KMS-11 (cell line): ENCODE measurements around the gene FRK.
"Not testable (repeated sequence)": the region's sequence is repeated elsewhere in the genome, so short reads cannot be mapped to it uniquely, and the experiment has no call there.

Experiments used
- H2AFZ ChIP-seq: fragments of 200-600 bp; sonication (generic); 2 replicates; pipeline ENCODE4 v1.6.1; 2016; ENCODE audit warnings: antibody characterized with exemption, mixed run types, low read depth
- H3K27ac ChIP-seq: fragments of 200-600 bp; sonication (generic); 2 replicates; pipeline ENCODE4 v1.6.1; 2016; ENCODE audit warnings: mild to moderate bottlenecking, mixed run types
- H3K27me3 ChIP-seq: fragments of 200-600 bp; sonication (generic); 2 replicates; pipeline ENCODE4 v1.6.1; 2017; ENCODE audit warnings: mild to moderate bottlenecking, low read depth, mixed run types, moderate library complexity; ENCODE audit not compliant: insufficient read depth
- H3K36me3 ChIP-seq: fragments of 200-600 bp; sonication (generic); 2 replicates; pipeline ENCODE4 v1.6.1; 2017; ENCODE audit warnings: mild to moderate bottlenecking, mixed run types; ENCODE audit not compliant: insufficient read depth
- H3K4me1 ChIP-seq: fragments of 200-600 bp; sonication (generic); 2 replicates; pipeline ENCODE4 v1.6.1; 2016; ENCODE audit warnings: mild to moderate bottlenecking, low read depth, mixed run types; ENCODE audit not compliant: poor library complexity, severe bottlenecking
- H3K4me2 ChIP-seq: fragments of 200-600 bp; sonication (generic); 2 replicates; pipeline ENCODE4 v1.7.0; 2016; ENCODE audit warnings: mild to moderate bottlenecking, mixed run types
- H3K4me3 ChIP-seq: fragments of 200-600 bp; sonication (generic); IDR thresholded peaks from 2 replicates; pipeline ENCODE4 v1.6.1; 2017; ENCODE audit warnings: low read depth, low read length, mixed read lengths; ENCODE audit not compliant: insufficient read depth
- H3K79me2 ChIP-seq: fragments of 200-600 bp; sonication (generic); 2 replicates; pipeline ENCODE4 v1.6.1; 2016; ENCODE audit warnings: low read depth, mixed run types; ENCODE audit not compliant: insufficient read depth
- H3K9ac ChIP-seq: fragments of 200-600 bp; sonication (generic); 2 replicates; pipeline ENCODE4 v1.6.1; 2016; ENCODE audit warnings: mild to moderate bottlenecking, mixed run types
- H4K20me1 ChIP-seq: fragments of 200-600 bp; sonication (generic); 2 replicates; pipeline ENCODE4 v1.6.1; 2016; ENCODE audit warnings: mild to moderate bottlenecking, mixed run types; ENCODE audit not compliant: insufficient read depth
- TF ChIP-seq, protein P1 (sequence below): fragments of 200-600 bp; sonication (generic); conservative IDR thresholded peaks from 2 replicates; pipeline ENCODE4 v1.6.1; 2017; ENCODE audit warnings: low read depth, mild to moderate bottlenecking, antibody characterized with exemption, low read length, moderate library complexity, mixed read lengths

Gene FRK

DNA sequence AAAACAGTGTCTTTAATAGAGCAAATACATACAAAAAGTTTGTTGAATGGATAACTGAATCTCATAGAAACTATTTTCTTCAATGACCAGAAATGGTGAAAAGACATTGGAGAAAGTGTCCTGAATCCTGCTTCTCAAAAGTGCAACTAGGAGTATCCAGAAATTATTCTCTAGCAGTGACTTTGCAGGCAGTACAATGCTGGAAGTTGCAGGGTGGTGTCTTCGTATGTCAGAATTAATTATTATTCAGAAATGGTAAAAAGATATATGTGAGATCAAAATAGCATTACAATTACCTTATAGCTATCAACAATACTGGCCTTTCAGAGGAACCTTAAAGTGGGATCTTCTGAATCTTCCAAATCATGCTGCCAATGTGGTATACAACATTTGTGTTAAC, 10.0 kb downstream of the FRK start:
- no peak overlapping the region for H2AFZ ChIP-seq
- no peaks in the 10 kb centered on the region for H3K27me3 ChIP-seq
- H4K20me1 ChIP-seq: no peaks in the 10 kb centered on the region
- H3K79me2 ChIP-seq: no peaks in the 10 kb centered on the region
- H3K27ac ChIP-seq: no peak overlapping the region
- H3K36me3 ChIP-seq: no peaks in the 10 kb centered on the region
- H3K9ac ChIP-seq: no peak overlapping the region
- TF ChIP-seq, protein P1, sequence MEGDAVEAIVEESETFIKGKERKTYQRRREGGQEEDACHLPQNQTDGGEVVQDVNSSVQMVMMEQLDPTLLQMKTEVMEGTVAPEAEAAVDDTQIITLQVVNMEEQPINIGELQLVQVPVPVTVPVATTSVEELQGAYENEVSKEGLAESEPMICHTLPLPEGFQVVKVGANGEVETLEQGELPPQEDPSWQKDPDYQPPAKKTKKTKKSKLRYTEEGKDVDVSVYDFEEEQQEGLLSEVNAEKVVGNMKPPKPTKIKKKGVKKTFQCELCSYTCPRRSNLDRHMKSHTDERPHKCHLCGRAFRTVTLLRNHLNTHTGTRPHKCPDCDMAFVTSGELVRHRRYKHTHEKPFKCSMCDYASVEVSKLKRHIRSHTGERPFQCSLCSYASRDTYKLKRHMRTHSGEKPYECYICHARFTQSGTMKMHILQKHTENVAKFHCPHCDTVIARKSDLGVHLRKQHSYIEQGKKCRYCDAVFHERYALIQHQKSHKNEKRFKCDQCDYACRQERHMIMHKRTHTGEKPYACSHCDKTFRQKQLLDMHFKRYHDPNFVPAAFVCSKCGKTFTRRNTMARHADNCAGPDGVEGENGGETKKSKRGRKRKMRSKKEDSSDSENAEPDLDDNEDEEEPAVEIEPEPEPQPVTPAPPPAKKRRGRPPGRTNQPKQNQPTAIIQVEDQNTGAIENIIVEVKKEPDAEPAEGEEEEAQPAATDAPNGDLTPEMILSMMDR: no peak
- no peaks in the 10 kb centered on the region for H3K4me1 ChIP-seq
- no peak overlapping the region for H3K4me3 ChIP-seq
- H3K4me2 ChIP-seq: no peak overlapping the region

DNA sequence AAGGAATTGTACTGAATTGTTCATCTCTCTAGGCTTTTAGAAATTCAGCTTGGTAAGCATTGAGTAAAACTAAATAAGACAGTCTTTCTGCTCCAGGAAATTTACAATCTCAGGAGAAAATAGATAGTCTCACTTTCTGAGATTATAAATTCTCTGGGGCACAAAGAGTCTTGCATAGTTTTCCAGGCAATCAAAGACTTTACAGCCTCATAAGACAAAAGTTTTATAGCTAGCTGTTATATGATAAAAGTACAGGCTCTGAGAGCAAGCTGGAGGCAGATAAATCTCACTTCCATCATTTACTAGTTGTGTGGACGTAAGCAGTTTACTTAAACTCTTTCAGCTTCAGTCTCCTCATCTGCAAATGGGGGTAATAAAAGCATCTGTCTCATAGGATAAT, 11.4 kb downstream of the FRK start:
- H3K27me3 ChIP-seq: no peaks in the 10 kb centered on the region
- H4K20me1 ChIP-seq: no peaks in the 10 kb centered on the region
- no peak overlapping the region for H3K9ac ChIP-seq
- H3K4me3 ChIP-seq: no peak overlapping the region
- H2AFZ ChIP-seq: no peak overlapping the region
- H3K27ac ChIP-seq: no peak overlapping the region
- H3K4me1 ChIP-seq: no peaks in the 10 kb centered on the region
- H3K4me2 ChIP-seq: no peak overlapping the region
- no peaks in the 10 kb centered on the region for H3K79me2 ChIP-seq
- H3K36me3 ChIP-seq: no peaks in the 10 kb centered on the region
- TF ChIP-seq, protein P1: no peak

DNA sequence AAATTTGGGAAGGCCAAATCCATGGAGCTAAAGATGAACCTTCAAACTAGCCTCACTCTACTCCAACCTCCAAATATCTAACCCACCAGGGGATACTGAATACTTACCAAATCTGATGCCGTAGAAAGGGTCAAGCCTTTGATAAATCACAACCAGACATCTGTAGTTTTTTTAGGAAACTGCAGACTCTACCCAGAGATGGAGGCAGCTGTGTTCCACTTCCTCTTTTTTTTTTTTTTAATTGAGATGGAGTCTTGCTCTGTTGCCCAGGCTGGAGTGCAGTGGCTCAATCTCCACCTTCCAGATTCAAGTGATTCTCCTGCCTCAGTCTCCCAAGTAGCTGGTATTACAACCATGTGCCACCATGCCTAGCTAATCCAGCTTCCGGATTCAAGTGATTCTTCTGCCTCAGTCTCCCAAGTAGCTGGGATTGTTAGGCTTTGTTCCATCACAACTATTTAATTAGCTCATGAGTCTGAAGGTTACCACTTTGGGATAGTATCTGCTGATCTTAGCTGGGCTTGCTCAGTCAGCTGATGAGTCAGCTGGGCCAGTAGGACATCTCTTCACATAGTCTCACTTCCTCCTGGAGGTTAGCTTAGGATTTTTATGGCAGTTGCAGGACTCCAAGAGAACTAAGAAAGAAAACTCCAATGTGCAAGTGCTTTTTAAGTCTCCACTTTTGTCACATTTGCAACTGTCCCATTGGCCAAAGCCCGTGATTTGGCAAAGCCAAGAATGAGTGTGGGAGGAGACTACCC, 13.3 kb downstream of the FRK start:
- Histone ChIP-seq H3K27me3 (no peaks in the 10 kb centered on the region), H3K79me2 (no peaks in the 10 kb centered on the region), H3K9ac (no peak overlapping the region), H3K4me1 (no peaks in the 10 kb centered on the region), H3K36me3 (no peaks in the 10 kb centered on the region), H2AFZ (no peak overlapping the region), H3K4me2 (no peak overlapping the region), H3K4me3 (no peak overlapping the region), H3K27ac (no peak overlapping the region), H4K20me1 (no peaks in the 10 kb centered on the region)
- TF ChIP-seq, protein P1: no peak

DNA sequence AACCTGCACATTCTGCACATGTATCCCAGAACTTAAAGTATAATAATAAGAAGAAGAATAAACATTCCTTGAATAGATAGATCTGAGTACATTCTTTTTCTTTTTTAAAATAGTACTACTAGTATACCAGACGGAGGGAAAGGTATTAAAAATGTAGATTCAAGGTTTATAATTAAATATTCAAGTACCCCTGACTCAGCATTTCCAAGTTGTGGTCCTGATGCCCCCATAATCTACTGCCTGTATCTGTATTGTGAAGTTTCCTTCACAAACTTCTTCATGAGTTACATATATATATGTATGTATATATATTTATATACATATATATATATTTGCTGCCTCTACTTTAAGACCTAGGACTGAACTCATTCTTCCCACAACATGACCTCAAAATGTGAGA, 14.0 kb downstream of the FRK start:
- H3K36me3 ChIP-seq: no peaks in the 10 kb centered on the region

DNA sequence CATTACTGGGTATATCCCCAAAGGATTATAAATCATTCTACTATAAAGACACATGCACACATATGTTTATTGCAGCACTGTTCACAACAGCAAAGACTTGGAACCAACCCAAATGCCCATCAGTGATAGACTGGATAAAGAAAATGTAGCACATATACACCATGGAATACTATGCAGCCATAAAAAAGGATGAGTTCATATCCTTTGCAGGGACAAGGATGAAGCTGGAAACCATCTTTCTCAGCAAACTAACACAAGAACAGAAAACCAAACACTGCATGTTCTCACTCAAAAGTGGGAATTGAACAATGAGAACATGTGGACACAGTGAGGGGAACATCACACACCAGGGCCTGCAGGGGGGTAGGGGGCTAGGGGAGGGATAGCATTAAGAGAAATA, 14.4 kb downstream of the FRK start:
- not testable (repeated sequence) for H3K4me3 ChIP-seq, H3K27me3 ChIP-seq, H3K79me2 ChIP-seq, H2AFZ ChIP-seq, H3K4me1 ChIP-seq, H3K4me2 ChIP-seq, H3K9ac ChIP-seq, H3K36me3 ChIP-seq, H4K20me1 ChIP-seq, H3K27ac ChIP-seq

More for the DNA sequence above, 14.0 kb downstream of the FRK start:
- Histone ChIP-seq H3K27ac (no peak overlapping the region), H3K9ac (no peak overlapping the region), H3K4me2 (no peak overlapping the region), H3K79me2 (no peaks in the 10 kb centered on the region), H2AFZ (no peak overlapping the region), H3K27me3 (no peaks in the 10 kb centered on the region), H4K20me1 (no peaks in the 10 kb centered on the region), H3K4me1 (no peaks in the 10 kb centered on the region), H3K4me3 (no peak overlapping the region)
- TF ChIP-seq, protein P1: no peak
